NCI-H345 (cell line): Measurements from ENCODE around the gene SON.
"Not testable (repeated sequence)": the region's sequence is repeated elsewhere in the genome, so short reads cannot be mapped to it uniquely, and the experiment has no call there.

Source experiments
- DNase-seq: peaks from one replicate; lab custom pipeline; 2025; lab: John Stamatoyannopoulos, UW

SON gene

GRCh38 chr21:33578214-33578613 is 35.4 kb downstream of the SON start:
- DNase-seq, result no peak

GRCh38 chr21:33578959-33579542 is 36.2 kb downstream of the SON start:
- DNase-seq, result no peak

GRCh38 chr21:33584455-33584854 is 41.6 kb downstream of the SON start:
- no peak for DNase-seq

- no peak for DNase-seq
Observed at GRCh38 chr21:33586927-33587326, 44.1 kb downstream of the SON start.

GRCh38 chr21:33587792-33588484 is 45.1 kb downstream of the SON start:
- peak; percentile 50 for DNase-seq

- peak; percentile 91 for DNase-seq
Observed at GRCh38 chr21:33588485-33589335, 45.9 kb downstream of the SON start, which contains the start of gene DONSON. Gene DONSON, minus strand, starts transcription at chr21:33588684. Its CDS starts 43 bp downstream, at chr21:33588641.

GRCh38 chr21:33598051-33598450 is 55.2 kb downstream of the SON start:
- no peak for DNase-seq

- DNase-seq, result no peak
Observed at GRCh38 chr21:33608559-33608958, 65.7 kb downstream of the SON start.

GRCh38 chr21:33611006-33611744 is 68.3 kb downstream of the SON start:
- no peak for DNase-seq

- not testable (repeated sequence) for DNase-seq
Observed at GRCh38 chr21:33617565-33617964, 74.7 kb downstream of the SON start.

- DNase-seq, result no peak
Observed at GRCh38 chr21:33618407-33618806, 75.6 kb downstream of the SON start.

- DNase-seq, result no peak
Observed at GRCh38 chr21:33619726-33620125, 76.9 kb downstream of the SON start.

- DNase-seq, result no peak
Observed at GRCh38 chr21:33622253-33622652, 79.4 kb downstream of the SON start.

GRCh38 chr21:33626151-33626550 is 83.3 kb downstream of the SON start:
- not testable (repeated sequence) for DNase-seq
